CD8-positive, alpha-beta memory T cell (primary cell): ENCODE data around the gene RNF186. TPM values are rescaled to one million over a fixed set of nuclear protein-coding genes. Genes with fewer than 3 reads are reported as not detected.

ENCODE experiments used
- CTCF ChIA-PET: fragments of 350-600 bp; sonication (Branson Sonifier 250); formaldehyde crosslinking; loops from one replicate; lab custom pipeline; 2021; ENCODE audit warnings: antibody characterized with exemption; lab: Charles Lee
- POLR2A ChIA-PET: fragments of 350-600 bp; sonication (Branson Sonifier 250); formaldehyde crosslinking; loops from one replicate; lab custom pipeline; 2021; ENCODE audit warnings: antibody characterized with exemption; lab: Charles Lee
- DNase-seq, 5 donors: peaks; one replicate each; pipeline versions ENCODE4 v3.0.0 to v3.0.0-alpha.2; 2020 to 2022; ENCODE audit warnings: mixed read lengths in 1 of 5
- H3K27ac ChIP-seq: one replicate; pipeline ENCODE4 v1.7.0; 2013; ENCODE audit warnings: low read depth, mild to moderate bottlenecking, low read length, moderate library complexity
- H3K27me3 ChIP-seq: 2 replicates; pipeline ENCODE4 v1.7.0; 2013; ENCODE audit warnings: low read length, mild to moderate bottlenecking; ENCODE audit not compliant: insufficient read depth, poor library complexity, severe bottlenecking
- H3K36me3 ChIP-seq: 2 replicates; pipeline ENCODE4 v1.7.0; 2013; ENCODE audit warnings: mild to moderate bottlenecking, low read length, moderate library complexity; ENCODE audit not compliant: insufficient read depth
- H3K4me1 ChIP-seq: 2 replicates; pipeline ENCODE4 v1.7.0; 2013; ENCODE audit warnings: mild to moderate bottlenecking, low read length, moderate library complexity; ENCODE audit not compliant: insufficient read depth
- H3K4me3 ChIP-seq: 2 replicates; pipeline ENCODE4 v1.7.0; 2013; ENCODE audit warnings: mild to moderate bottlenecking, low read length
- H3K9me3 ChIP-seq: 2 replicates; pipeline ENCODE4 v1.7.0; 2013; ENCODE audit warnings: mild to moderate bottlenecking, low read length
- H3K27ac Mint-ChIP-seq, 8 donors: one replicate each; pipeline ENCODE4 v1.8.0; 2020 to 2021; ENCODE audit warnings: mixed read lengths in 8 of 8, mild to moderate bottlenecking in 6 of 8, inconsistent platforms in 3 of 8, moderate library complexity in 3 of 8
- H3K27me3 Mint-ChIP-seq, 2 donors: one replicate each; pipeline ENCODE4 v1.8.0; 2020 to 2021; ENCODE audit warnings: mixed read lengths in 2 of 2, mild to moderate bottlenecking in 1 of 2, moderate library complexity in 1 of 2
- H3K36me3 Mint-ChIP-seq, 3 donors: one replicate each; pipeline ENCODE4 v1.8.0; 2020 to 2021; ENCODE audit warnings: mixed read lengths in 3 of 3, inconsistent platforms in 1 of 3, mild to moderate bottlenecking in 1 of 3
- H3K4me1 Mint-ChIP-seq, 3 donors: one replicate each; pipeline ENCODE4 v1.8.0; 2020 to 2021; ENCODE audit warnings: mixed read lengths in 3 of 3, inconsistent platforms in 1 of 3, mild to moderate bottlenecking in 1 of 3
- H3K4me3 Mint-ChIP-seq, 7 donors: one replicate each; pipeline ENCODE4 v1.8.0; 2020 to 2021; ENCODE audit warnings: mixed read lengths in 7 of 7, mild to moderate bottlenecking in 6 of 7, moderate library complexity in 4 of 7, inconsistent platforms in 2 of 7
- H3K9me3 Mint-ChIP-seq, 5 donors: one replicate each; pipeline ENCODE4 v1.8.0; 2020 to 2022; ENCODE audit warnings: mixed read lengths in 5 of 5, mild to moderate bottlenecking in 3 of 5, moderate library complexity in 2 of 5, inconsistent platforms in 1 of 5
- polyA plus RNA-seq: library from polyadenylated mRNA; unstranded; fragments of 300-500 nt; fragmentation: Illumina TruSeq; gene quantifications from one replicate; pipeline ENCODE4 v1.2.3, GENCODE V29; 2021
- total RNA-seq, 2 experiments: library from RNA; stranded (reverse); gene quantifications; one replicate each; pipeline ENCODE4 v1.2.3, GENCODE V29; 2021

RNF186 gene
- total and polyA plus RNA-seq, 3 experiments from 2014 or later, result not detected

- Histone ChIP-seq H3K27me3 (no peaks in the 10 kb centered on the region), H3K4me3 (no peak overlapping the region), H3K27ac (no peak overlapping the region), H3K4me1 (no peaks in the 10 kb centered on the region), H3K9me3 (no peaks in the 10 kb centered on the region), H3K36me3 (peaks cover 1% of the 10 kb centered on the region)
- no peaks in the 10 kb centered on the region for H3K27me3 Mint-ChIP-seq
- no peak overlapping the region for H3K4me3 Mint-ChIP-seq
- no peak for DNase-seq
- no peaks in the 10 kb centered on the region for H3K4me1 Mint-ChIP-seq
- H3K9me3 Mint-ChIP-seq, result no peaks in the 10 kb centered on the region
- peak overlapping the region in 1 of 8 donors; percentile 12 for H3K27ac Mint-ChIP-seq
- ChIA-PET POLR2A (no interaction called here), CTCF (no interaction called here)
- peaks cover 6 to 47% (median 9%) of the 10 kb centered on the region in 3 donors for H3K36me3 Mint-ChIP-seq
These were observed 49.5 kb downstream of the RNF186 start for GRCh38 chr1:19765623-19766022.

- H3K36me3 ChIP-seq, result no peaks in the 10 kb centered on the region
- Mint-ChIP-seq H3K4me3 (no peak overlapping the region), H3K9me3 (no peaks in the 10 kb centered on the region), H3K27me3 (no peaks in the 10 kb centered on the region), H3K27ac (no peak overlapping the region), H3K36me3 (peaks cover 6 to 40% (median 9%) of the 10 kb centered on the region in 3 donors), H3K4me1 (no peaks in the 10 kb centered on the region)
- CTCF ChIA-PET, result no interaction called here
- no peak overlapping the region for H3K4me3 ChIP-seq
- POLR2A ChIA-PET, result no interaction called here
- no peaks in the 10 kb centered on the region for H3K9me3 ChIP-seq
- H3K27me3 ChIP-seq, result no peaks in the 10 kb centered on the region
- H3K27ac ChIP-seq, result no peak overlapping the region
- DNase-seq, result no peak
- no peaks in the 10 kb centered on the region for H3K4me1 ChIP-seq
These were observed 50.2 kb downstream of the RNF186 start for GRCh38 chr1:19764848-19765247.

Other genes starting within 250 kb of the RNF186 start
- gene NBL1, start 171.0 kb downstream of the RNF186 start, total RNA-seq, result 10 to 100 TPM; 35.6 to 36.3 TPM
- gene NBL1, start 171.0 kb downstream of the RNF186 start, polyA plus RNA-seq, result 8.1 TPM
- gene HTR6, start 150.4 kb downstream of the RNF186 start, total RNA-seq, result not detected
- not detected for gene HTR6, start 150.4 kb downstream of the RNF186 start, polyA plus RNA-seq
- gene TMCO4, start 15.4 kb downstream of the RNF186 start, total RNA-seq, result 10 to 100 TPM; 16.5 to 16.6 TPM
- 18.2 TPM for gene TMCO4, start 15.4 kb downstream of the RNF186 start, polyA plus RNA-seq
- gene OTUD3, start 67.1 kb upstream of the RNF186 start, total RNA-seq, result 1 to 10 TPM; 6.0 to 7.9 TPM
- 1.1 TPM for gene OTUD3, start 67.1 kb upstream of the RNF186 start, polyA plus RNA-seq
- gene PLA2G2E, start 108.3 kb upstream of the RNF186 start, total RNA-seq, result not detected
- gene PLA2G2E, start 108.3 kb upstream of the RNF186 start, polyA plus RNA-seq, result not detected
- gene PLA2G2A, start 164.3 kb upstream of the RNF186 start, total RNA-seq, result not detected
- not detected for gene PLA2G2A, start 164.3 kb upstream of the RNF186 start, polyA plus RNA-seq